B cell (primary cell): Measurements from ENCODE around the gene AGAP1.

Experiments used
- CTCF ChIP-seq: fragments of 200-600 bp; IDR thresholded peaks from one replicate; pipeline ENCODE4 v1.8.0; 2022; ENCODE audit warnings: antibody characterized with exemption, mild to moderate bottlenecking
- EZH2 ChIP-seq: IDR thresholded peaks from 2 replicates; pipeline ENCODE4 v1.6.1; 2012; ENCODE audit warnings: borderline replicate concordance, low read depth, mild to moderate bottlenecking, moderate library complexity, low read length; ENCODE audit not compliant: insufficient read depth, poor library complexity, severe bottlenecking

- TF ChIP-seq CTCF = no peak
- TF ChIP-seq EZH2 = no peak
Measured at GRCh38 chr2:235841863-235842262, 348.0 kb downstream of the AGAP1 start.
